CMK (cell line): ENCODE results near the gene ZG16.

Experiments
- DNase-seq: peaks from one replicate; pipeline ENCODE4 v3.0.0-alpha.2; 2010; ENCODE audit warnings: low read depth

The ZG16 gene

GRCh38 chr16:29809850-29810698 lies 32.0 kb downstream of the ZG16 start:
- no peak for DNase-seq

- no peak for DNase-seq
Observed at GRCh38 chr16:29810699-29811169, 32.7 kb downstream of the ZG16 start.

- peak; percentile 82 for DNase-seq
Observed at GRCh38 chr16:29811170-29811895, 33.3 kb downstream of the ZG16 start.

GRCh38 chr16:29811896-29812665 lies 34.0 kb downstream of the ZG16 start, which contains the start of gene PRRT2:
Gene PRRT2 (plus strand): TSS chr16:29812193. CDS start chr16:29813055, 862 bp downstream.
- DNase-seq, result no peak

- no peak for DNase-seq
Observed at GRCh38 chr16:29812754-29813643, 34.9 kb downstream of the ZG16 start.

GRCh38 chr16:29813644-29814562 lies 35.8 kb downstream of the ZG16 start:
- no peak for DNase-seq

GRCh38 chr16:29814592-29814991 lies 36.5 kb downstream of the ZG16 start:
- no peak for DNase-seq

- no peak for DNase-seq
Observed at GRCh38 chr16:29815032-29815721, 37.1 kb downstream of the ZG16 start.

GRCh38 chr16:29815793-29816693 lies 38.0 kb downstream of the ZG16 start, which contains the start of gene PAGR1:
Gene PAGR1 (plus strand): TSS chr16:29816152. CDS start chr16:29816526, 374 bp downstream.
- DNase-seq, result peak; percentile 97

GRCh38 chr16:29816694-29817441 lies 38.8 kb downstream of the ZG16 start:
- no peak for DNase-seq

GRCh38 chr16:29818082-29818481 lies 40.0 kb downstream of the ZG16 start:
- no peak for DNase-seq

- DNase-seq, result no peak
Observed at GRCh38 chr16:29819506-29819905, 41.5 kb downstream of the ZG16 start.

- no peak for DNase-seq
Observed at GRCh38 chr16:29820271-29820701, 42.2 kb downstream of the ZG16 start, which contains the start of gene MVP. Gene MVP (plus strand): TSS chr16:29820462. CDS start chr16:29830550, 10,088 bp downstream.

GRCh38 chr16:29820730-29821642 lies 42.9 kb downstream of the ZG16 start:
- no peak for DNase-seq

- DNase-seq, result no peak
Observed at GRCh38 chr16:29821643-29822115, 43.6 kb downstream of the ZG16 start.

GRCh38 chr16:29824589-29825144 lies 46.6 kb downstream of the ZG16 start:
- no peak for DNase-seq
